Measurements from ENCODE around the gene PRUNE2.

The PRUNE2 gene

GRCh38 chr9:76572151-76572550 lies 333.8 kb downstream of the PRUNE2 start:
- no peak for DNase-seq (ENCODE audit: low read depth)

- DNase-seq (ENCODE audit: low read depth), result no peak
Observed at GRCh38 chr9:76571743-76572146, 334.2 kb downstream of the PRUNE2 start.

DNA sequence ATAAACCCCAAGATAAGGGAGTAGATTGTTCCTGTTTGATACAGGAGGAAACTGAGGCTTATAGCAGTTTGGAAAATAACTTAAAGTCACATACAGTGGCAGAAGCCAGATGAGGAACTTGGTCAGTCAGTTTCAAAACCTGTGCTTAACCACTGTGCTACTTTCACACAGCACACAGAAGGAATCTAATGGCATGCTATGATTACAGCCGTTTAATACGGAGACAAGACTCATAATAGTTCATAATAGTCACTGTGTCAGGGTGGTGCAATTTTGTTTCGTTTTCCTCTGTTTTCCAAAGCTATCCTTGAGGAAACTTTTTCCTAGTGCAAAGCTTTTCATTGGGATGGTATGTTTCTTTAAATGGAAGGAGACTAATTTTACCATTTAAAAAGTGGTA lies 334.6 kb downstream of the PRUNE2 start:
- no peak for DNase-seq (ENCODE audit: low read depth)

GRCh38 chr9:76570826-76571225 lies 335.1 kb downstream of the PRUNE2 start:
- no peak for DNase-seq (ENCODE audit: low read depth)

GRCh38 chr9:76567086-76567485 lies 338.8 kb downstream of the PRUNE2 start:
- no peak for DNase-seq (ENCODE audit: low read depth)

DNA sequence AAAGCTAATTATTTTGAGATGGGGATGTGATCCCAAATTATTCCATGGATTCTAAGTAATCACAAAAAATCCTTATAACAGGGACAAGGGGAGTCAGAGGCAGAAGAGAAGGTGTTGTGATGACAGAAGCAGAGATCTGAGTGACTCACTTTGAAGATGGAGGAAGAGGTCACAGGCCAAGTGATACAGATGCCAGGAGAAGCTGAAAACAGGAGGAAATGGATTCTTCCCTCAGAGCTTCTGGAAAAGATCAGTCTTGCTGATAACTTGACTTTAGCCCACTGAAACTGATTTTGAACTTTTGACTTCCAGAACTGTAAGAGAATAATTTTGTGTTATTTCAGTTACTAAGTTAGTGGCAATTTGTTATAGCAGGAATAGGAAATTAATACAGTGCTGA lies 341.6 kb downstream of the PRUNE2 start:
- no peak for DNase-seq (ENCODE audit: low read depth)

GRCh38 chr9:76562511-76562911 lies 343.4 kb downstream of the PRUNE2 start:
- DNase-seq (ENCODE audit: low read depth), result no peak

- DNase-seq (ENCODE audit: low read depth), result no peak
Observed at GRCh38 chr9:76561900-76562299, 344.0 kb downstream of the PRUNE2 start.

Measured in stimulated activated CD8-positive, alpha-beta memory T cell treated with anti-CD3 and anti-CD28 coated beads, Interleukin-7, amount 100 ng/mL, for 24 hours (primary cell).